H1 (cell line): ENCODE measurements around the gene CTSS.

Source experiments
- CHD2 ChIP-seq: IDR thresholded peaks from 2 replicates; pipeline ENCODE4 v1.6.1; 2012; ENCODE audit warnings: low read length, improper control_type of control experiment
- CTCF ChIP-seq, 3 experiments: IDR thresholded peaks; 1 replicate in 2 of 3; 2 replicates in 1 of 3; pipeline versions ENCODE4 v1.5.1 to v1.6.1; 2011; ENCODE audit warnings: low read length in 3 of 3, mild to moderate bottlenecking in 3 of 3, inconsistent platforms in 2 of 3, low read depth in 1 of 3, moderate library complexity in 1 of 3; ENCODE audit not compliant: insufficient read depth in 1 of 3; ENCODE audit errors: control extremely low read depth in 1 of 3
- EZH2 ChIP-seq: fragments of 200-600 bp; sonication (generic); IDR thresholded peaks from 2 replicates; pipeline ENCODE4 v1.7.1; 2012; ENCODE audit warnings: low read depth, mild to moderate bottlenecking, moderate library complexity, low read length, inconsistent platforms; ENCODE audit not compliant: severe bottlenecking
- HDAC6 ChIP-seq: IDR thresholded peaks from one replicate; pipeline ENCODE4 v1.7.1; 2012; ENCODE audit warnings: low read depth, mild to moderate bottlenecking, inconsistent platforms, low read length, moderate library complexity

GRCh38 chr1:150749720-150750311 is 15.8 kb downstream of the CTSS start:
- no peak for TF ChIP-seq HDAC6
- TF ChIP-seq CTCF (IDR thresholded peaks at IDR 0.05; ENCODE audit: control extremely low read depth in 1 of 3, insufficient read depth in 1 of 3, low read depth in 1 of 3, low read length in 3 of 3) = no peak
- no peak for TF ChIP-seq EZH2
- no peak for TF ChIP-seq CHD2
